Activated naive CD4-positive, alpha-beta T cell treated with anti-CD3 and anti-CD28 coated beads, Interleukin-2, amount 50 U/mL, for 16 hours (primary cell): ENCODE measurements around the gene RAP1B.
"Not testable (repeated sequence)": the region's sequence is repeated elsewhere in the genome, so short reads cannot be mapped to it uniquely, and the experiment has no call there.

Experiments
- DNase-seq: peaks from one replicate; pipeline ENCODE4 v3.0.0-alpha.2; 2020

RAP1B gene

GRCh38 chr12:68637439-68637838 is 26.7 kb downstream of the RAP1B start:
- DNase-seq = not testable (repeated sequence)

- no peak for DNase-seq
Observed at GRCh38 chr12:68638171-68638570, 27.5 kb downstream of the RAP1B start.

GRCh38 chr12:68638721-68639395 is 28.2 kb downstream of the RAP1B start:
- DNase-seq = no peak

GRCh38 chr12:68639396-68639767 is 28.7 kb downstream of the RAP1B start:
- no peak for DNase-seq

- DNase-seq = peak; percentile 58
Observed at GRCh38 chr12:68641138-68641537, 30.4 kb downstream of the RAP1B start.

GRCh38 chr12:68646484-68646883 is 35.8 kb downstream of the RAP1B start:
- no peak for DNase-seq

- DNase-seq = no peak
Observed at GRCh38 chr12:68647507-68647906, 36.8 kb downstream of the RAP1B start.

GRCh38 chr12:68648179-68648578 is 37.5 kb downstream of the RAP1B start:
- DNase-seq = no peak

- no peak for DNase-seq
Observed at GRCh38 chr12:68665016-68665569, 54.4 kb downstream of the RAP1B start.

- DNase-seq = no peak
Observed at GRCh38 chr12:68667291-68667690, 56.6 kb downstream of the RAP1B start.

- DNase-seq = no peak
Observed at GRCh38 chr12:68667896-68668295, 57.2 kb downstream of the RAP1B start.

GRCh38 chr12:68671179-68671578 is 60.5 kb downstream of the RAP1B start:
- no peak for DNase-seq

GRCh38 chr12:68673788-68674187 is 63.1 kb downstream of the RAP1B start:
- no peak for DNase-seq

- no peak for DNase-seq
Observed at GRCh38 chr12:68674376-68674775, 63.7 kb downstream of the RAP1B start.

- DNase-seq = peak; percentile 52
Observed at GRCh38 chr12:68675101-68675842, 64.6 kb downstream of the RAP1B start.

GRCh38 chr12:68676854-68677253 is 66.2 kb downstream of the RAP1B start:
- not testable (repeated sequence) for DNase-seq

GRCh38 chr12:68686262-68686594 is 75.5 kb downstream of the RAP1B start:
- DNase-seq = no peak

GRCh38 chr12:68686595-68687521 is 76.2 kb downstream of the RAP1B start, which contains the start of gene NUP107:
NUP107 (plus strand) TSS chr12:68686978; CDS start chr12:68687066, 88 bp downstream.
- peak; percentile 97 for DNase-seq

- DNase-seq = no peak
Observed at GRCh38 chr12:68695454-68695853, 84.8 kb downstream of the RAP1B start.

GRCh38 chr12:68699486-68699885 is 88.8 kb downstream of the RAP1B start:
- DNase-seq = no peak
